ENCODE results near the gene ALK. TPM values are rescaled to one million over a fixed set of nuclear protein-coding genes. Genes with fewer than 3 reads are reported as not detected.

ALK gene
- polyA plus RNA-seq, 3 donors, result not detected

DNA sequence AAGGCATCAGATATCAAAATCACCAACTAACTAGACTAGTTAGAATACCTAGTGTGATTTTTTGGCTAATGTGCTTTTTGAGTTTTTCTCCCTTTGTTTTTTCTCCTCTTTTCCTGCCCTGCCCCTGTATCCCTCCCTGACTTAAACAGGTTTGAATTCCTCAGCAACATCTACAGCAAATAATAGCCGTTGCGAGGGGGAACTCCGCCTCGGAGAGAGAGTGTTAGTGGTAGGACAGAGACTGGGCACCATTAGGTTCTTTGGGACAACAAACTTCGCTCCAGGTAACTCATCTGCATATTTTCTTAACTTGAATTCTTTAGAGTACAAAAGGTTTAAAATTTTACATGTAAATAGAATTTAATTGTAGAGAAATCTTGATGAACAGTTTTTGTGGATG lies 761.2 kb downstream of the ALK start:
- no peaks in the 10 kb centered on the region for H3K9me3 Mint-ChIP-seq
- intact Hi-C loops (cut with micrococcal nuclease), result no loop called here
- DNase-seq, result no peak
- H3K9me3 ChIP-seq (replicated peaks in 1 of 2; ENCODE audit: control insufficient read depth in 1 of 2, insufficient read depth in 1 of 2, low read length in 2 of 2), result no peaks in the 10 kb centered on the region
- no peaks in the 10 kb centered on the region for H3K79me2 ChIP-seq (ENCODE audit: insufficient read depth, low read length)
- no peaks in the 10 kb centered on the region for H3K27me3 ChIP-seq (ENCODE audit: control insufficient read depth in 2 of 2, insufficient read depth in 2 of 2, low read length in 2 of 2)
- no peaks in the 10 kb centered on the region for H3K4me1 Mint-ChIP-seq
- no CpG with 5 or more reads among the region's 5 CpGs for WGBS (ENCODE audit: insufficient coverage)
- no peak overlapping the region for H3K4me3 Mint-ChIP-seq
- no peak overlapping the region for H3K4me2 ChIP-seq (replicated peaks; ENCODE audit: extremely low read depth, low read length, poor library complexity, severe bottlenecking)
- peaks cover 55 to 76% of the 10 kb centered on the region in 2 donors for H3K36me3 Mint-ChIP-seq
- H3K4me3 ChIP-seq (replicated peaks in 1 of 3; ENCODE audit: low read depth in 2 of 3, low read length in 3 of 3), result no peak overlapping the region
- H4K20me1 ChIP-seq (ENCODE audit: insufficient read depth, low read length), result no peaks in the 10 kb centered on the region
- TF ChIP-seq, protein P1, sequence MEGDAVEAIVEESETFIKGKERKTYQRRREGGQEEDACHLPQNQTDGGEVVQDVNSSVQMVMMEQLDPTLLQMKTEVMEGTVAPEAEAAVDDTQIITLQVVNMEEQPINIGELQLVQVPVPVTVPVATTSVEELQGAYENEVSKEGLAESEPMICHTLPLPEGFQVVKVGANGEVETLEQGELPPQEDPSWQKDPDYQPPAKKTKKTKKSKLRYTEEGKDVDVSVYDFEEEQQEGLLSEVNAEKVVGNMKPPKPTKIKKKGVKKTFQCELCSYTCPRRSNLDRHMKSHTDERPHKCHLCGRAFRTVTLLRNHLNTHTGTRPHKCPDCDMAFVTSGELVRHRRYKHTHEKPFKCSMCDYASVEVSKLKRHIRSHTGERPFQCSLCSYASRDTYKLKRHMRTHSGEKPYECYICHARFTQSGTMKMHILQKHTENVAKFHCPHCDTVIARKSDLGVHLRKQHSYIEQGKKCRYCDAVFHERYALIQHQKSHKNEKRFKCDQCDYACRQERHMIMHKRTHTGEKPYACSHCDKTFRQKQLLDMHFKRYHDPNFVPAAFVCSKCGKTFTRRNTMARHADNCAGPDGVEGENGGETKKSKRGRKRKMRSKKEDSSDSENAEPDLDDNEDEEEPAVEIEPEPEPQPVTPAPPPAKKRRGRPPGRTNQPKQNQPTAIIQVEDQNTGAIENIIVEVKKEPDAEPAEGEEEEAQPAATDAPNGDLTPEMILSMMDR (IDR thresholded peaks at IDR 0.05), result no peak
- H3K27ac Mint-ChIP-seq, result no peak overlapping the region
- no peak overlapping the region for H3K27ac ChIP-seq (ENCODE audit: low read depth in 1 of 2, low read length in 2 of 2)
- H2AFZ ChIP-seq (ENCODE audit: insufficient read depth, low read depth, low read length, poor library complexity, severe bottlenecking), result no peak overlapping the region
- peaks cover 33 to 76% of the 10 kb centered on the region in 2 donors for H3K36me3 ChIP-seq (replicated peaks in 1 of 2; ENCODE audit: control insufficient read depth in 1 of 2, insufficient read depth in 2 of 2, low read length in 2 of 2)
- no peaks in the 10 kb centered on the region for H3K4me1 ChIP-seq (ENCODE audit: control insufficient read depth in 1 of 2, insufficient read depth in 2 of 2, low read length in 2 of 2)
- no peak overlapping the region for H3K9ac ChIP-seq (ENCODE audit: insufficient read depth, low read length, poor library complexity, severe bottlenecking)
- no peaks in the 10 kb centered on the region for H3K27me3 Mint-ChIP-seq (ENCODE audit: low read depth in 3 of 3)

DNA sequence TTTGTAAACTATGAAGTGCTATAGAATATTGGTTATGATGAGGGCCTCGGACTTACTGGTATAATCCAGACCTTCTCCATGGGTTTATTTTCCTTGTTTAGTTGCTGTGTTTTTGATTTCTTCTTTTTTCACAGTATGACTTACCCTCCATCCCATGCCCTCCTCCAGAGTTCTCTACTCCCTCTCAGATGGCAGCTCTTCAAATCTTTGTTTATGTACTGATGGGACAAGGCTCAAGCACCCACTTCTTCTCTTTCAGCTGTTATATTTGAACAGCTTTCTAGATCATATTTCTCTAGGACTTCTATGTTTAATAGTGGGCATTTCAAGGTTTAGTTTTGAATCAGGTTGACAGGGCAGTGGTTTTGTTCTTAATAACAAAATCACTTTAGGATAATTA lies 762.3 kb downstream of the ALK start:
- H3K36me3 ChIP-seq (replicated peaks in 1 of 2; ENCODE audit: control insufficient read depth in 1 of 2, insufficient read depth in 2 of 2, low read length in 2 of 2), result peaks cover 41 to 76% of the 10 kb centered on the region in 2 donors
- H3K4me3 ChIP-seq (replicated peaks in 1 of 3; ENCODE audit: low read depth in 2 of 3, low read length in 3 of 3), result no peak overlapping the region
- no peaks in the 10 kb centered on the region for H3K4me1 Mint-ChIP-seq
- H3K4me3 Mint-ChIP-seq, result no peak overlapping the region
- no peaks in the 10 kb centered on the region for H3K9me3 Mint-ChIP-seq
- H3K4me2 ChIP-seq (replicated peaks; ENCODE audit: extremely low read depth, low read length, poor library complexity, severe bottlenecking), result no peak overlapping the region
- no peaks in the 10 kb centered on the region for H3K9me3 ChIP-seq (replicated peaks in 1 of 2; ENCODE audit: control insufficient read depth in 1 of 2, insufficient read depth in 1 of 2, low read length in 2 of 2)
- no peak overlapping the region for H3K27ac ChIP-seq (ENCODE audit: low read depth in 1 of 2, low read length in 2 of 2)
- H3K79me2 ChIP-seq (ENCODE audit: insufficient read depth, low read length), result no peaks in the 10 kb centered on the region
- no peaks in the 10 kb centered on the region for H4K20me1 ChIP-seq (ENCODE audit: insufficient read depth, low read length)
- TF ChIP-seq, protein P1 (IDR thresholded peaks at IDR 0.05), result no peak
- peaks cover 65 to 76% of the 10 kb centered on the region in 2 donors for H3K36me3 Mint-ChIP-seq
- intact Hi-C loops (cut with micrococcal nuclease), result no loop called here
- peak overlapping the region in 1 of 7 donors; percentile 17 for H3K27ac Mint-ChIP-seq
- no peaks in the 10 kb centered on the region for H3K27me3 ChIP-seq (ENCODE audit: control insufficient read depth in 2 of 2, insufficient read depth in 2 of 2, low read length in 2 of 2)
- DNase-seq, result no peak
- no CpG with 5 or more reads among the region's 1 CpG for WGBS (ENCODE audit: insufficient coverage)
- H3K9ac ChIP-seq (ENCODE audit: insufficient read depth, low read length, poor library complexity, severe bottlenecking), result no peak overlapping the region
- H3K4me1 ChIP-seq (ENCODE audit: control insufficient read depth in 1 of 2, insufficient read depth in 2 of 2, low read length in 2 of 2), result no peaks in the 10 kb centered on the region
- H2AFZ ChIP-seq (ENCODE audit: insufficient read depth, low read depth, low read length, poor library complexity, severe bottlenecking), result no peak overlapping the region
- H3K27me3 Mint-ChIP-seq (ENCODE audit: low read depth in 3 of 3), result no peaks in the 10 kb centered on the region

Data from CD14-positive monocyte (primary cell).